CD4-positive, alpha-beta T cell (primary cell): ENCODE measurements around the gene PLLP. TPM values are rescaled to one million over a fixed set of nuclear protein-coding genes. Genes with fewer than 3 reads are reported as not detected.

Experiments used
- ATAC-seq: fragments of 200-7000 bp; cut with Tn5 transposase; one replicate; pipeline ENCODE4 v1.10.0; 2022; ENCODE audit warnings: mild to moderate bottlenecking; ENCODE audit not compliant: poor library complexity
- CTCF ChIA-PET: fragments of 350-600 bp; sonication (Branson Sonifier 250); formaldehyde crosslinking; loops from one replicate; lab custom pipeline; 2021; ENCODE audit warnings: antibody characterized with exemption, inconsistent platforms; lab: Charles Lee
- POLR2A ChIA-PET: fragments of 350-600 bp; sonication (Branson Sonifier 250); formaldehyde crosslinking; loops from one replicate; lab custom pipeline; 2021; ENCODE audit warnings: antibody characterized with exemption, inconsistent platforms; lab: Charles Lee
- DNase-seq, 14 experiments: peaks; one replicate each; pipeline ENCODE4 v3.0.0-alpha.2; 2013 to 2020; ENCODE audit warnings: mixed read lengths in 2 of 14
- H3K27ac ChIP-seq, 2 donors: one replicate each; pipeline versions ENCODE4 v1.5.1 to v1.7.0; 2013; ENCODE audit warnings: low read length in 2 of 2, low read depth in 1 of 2, mild to moderate bottlenecking in 1 of 2
- H3K27me3 ChIP-seq, 2 experiments: 1 replicate in 1 of 2; 2 replicates in 1 of 2; pipeline versions ENCODE4 v1.6.1 to v1.7.0; 2013; ENCODE audit warnings: low read length in 2 of 2, control low read depth in 1 of 2, mild to moderate bottlenecking in 1 of 2, moderate library complexity in 1 of 2; ENCODE audit not compliant: insufficient read depth in 2 of 2, control insufficient read depth in 1 of 2
- H3K36me3 ChIP-seq: one replicate; pipeline ENCODE4 v1.6.1; 2013; ENCODE audit warnings: low read length, control low read depth; ENCODE audit not compliant: insufficient read depth
- H3K4me1 ChIP-seq: one replicate; pipeline ENCODE4 v1.6.1; 2013; ENCODE audit warnings: low read length, control low read depth; ENCODE audit not compliant: insufficient read depth
- H3K4me3 ChIP-seq: one replicate; pipeline ENCODE4 v1.5.1; 2013; ENCODE audit warnings: mild to moderate bottlenecking, low read length, moderate library complexity
- H3K9me3 ChIP-seq, 2 experiments: 1 replicate in 1 of 2; 2 replicates in 1 of 2; pipeline versions ENCODE4 v1.6.1 to v1.7.0; 2013; ENCODE audit warnings: low read length in 2 of 2, mild to moderate bottlenecking in 2 of 2, control low read depth in 1 of 2, moderate library complexity in 1 of 2; ENCODE audit not compliant: control insufficient read depth in 1 of 2, insufficient read depth in 1 of 2
- H3K27ac Mint-ChIP-seq: one replicate; pipeline ENCODE4 v1.8.0; 2020; ENCODE audit warnings: mixed read lengths
- H3K27me3 Mint-ChIP-seq: one replicate; pipeline ENCODE4 v1.8.0; 2021; ENCODE audit warnings: mixed read lengths
- H3K36me3 Mint-ChIP-seq: one replicate; pipeline ENCODE4 v1.8.0; 2021; ENCODE audit warnings: low read depth, mixed read lengths
- H3K4me1 Mint-ChIP-seq: one replicate; pipeline ENCODE4 v1.8.0; 2021; ENCODE audit warnings: low read depth, mixed read lengths
- H3K4me3 Mint-ChIP-seq: one replicate; pipeline ENCODE4 v1.8.0; 2020; ENCODE audit warnings: mild to moderate bottlenecking, mixed read lengths
- H3K9me3 Mint-ChIP-seq: one replicate; pipeline ENCODE4 v1.8.0; 2020; ENCODE audit warnings: mixed read lengths
- CTCF ChIP-seq: fragments of 200-600 bp; IDR thresholded peaks from one replicate; pipeline ENCODE4 v1.8.0; 2022; ENCODE audit warnings: antibody characterized with exemption, mild to moderate bottlenecking
- intact Hi-C, 2 experiments: fragments of 100-400 bp; cut with DNase I in 1 of 2; cut with micrococcal nuclease in 1 of 2; formaldehyde crosslinking; loops; one replicate each; pipeline versions ENCODE4 v1.15.1 to v1.9.0; 2023 to 2025; cut with DNase I, micrococcal nuclease
- total RNA-seq, 174 experiments: library from RNA in 2 of 174; stranded (reverse) in 2 of 174; gene quantifications; one replicate each; pipeline ENCODE4 v1.2.3 and lab custom pipeline; 2021 to 2026

PLLP gene
- total RNA-seq, 2 experiments from 2014 or later: 1.8 to 2.5 TPM

DNA sequence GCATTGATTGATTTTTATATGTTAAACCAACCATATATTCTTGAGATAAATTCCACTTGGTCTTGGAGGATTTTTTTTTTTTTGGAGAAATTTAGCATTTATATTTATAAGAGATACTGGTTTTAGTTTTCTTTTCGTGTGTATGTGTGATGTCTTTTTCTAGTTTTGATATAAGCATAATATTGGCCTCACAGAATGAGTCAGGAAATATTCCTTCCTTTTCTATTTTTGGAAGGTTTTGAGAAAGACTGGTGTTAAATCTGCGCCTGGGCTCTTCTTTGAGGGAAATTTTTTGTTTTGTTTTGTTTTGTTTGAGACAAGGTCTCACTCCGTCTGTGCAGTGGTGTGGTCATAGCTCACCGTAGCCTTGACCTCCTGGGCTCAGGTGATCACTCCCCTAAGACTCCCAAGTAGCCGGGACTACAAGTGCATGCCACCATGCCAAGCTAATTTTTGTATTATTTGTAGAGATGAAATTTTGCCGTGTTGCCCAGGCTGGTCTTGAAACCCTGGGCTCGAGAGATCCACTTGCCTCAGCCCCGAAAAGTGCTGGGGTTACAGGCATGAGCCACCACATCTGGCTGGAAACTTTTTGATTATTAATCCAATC is 45.4 kb upstream of the PLLP start:
- Mint-ChIP-seq H3K4me1 (no peaks in the 10 kb centered on the region), H3K36me3 (no peaks in the 10 kb centered on the region), H3K9me3 (peaks cover 7% of the 10 kb centered on the region), H3K27ac (no peak overlapping the region), H3K4me3 (no peak overlapping the region), H3K27me3 (peaks cover 7% of the 10 kb centered on the region)
- Histone ChIP-seq H3K36me3 (no peaks in the 10 kb centered on the region), H3K4me3 (no peak overlapping the region), H3K9me3 (no peaks in the 10 kb centered on the region), H3K27ac (no peak overlapping the region), H3K4me1 (no peaks in the 10 kb centered on the region), H3K27me3 (no peaks in the 10 kb centered on the region)
- no peak for TF ChIP-seq CTCF
- CTCF ChIA-PET: no interaction called here
- ATAC-seq (no peak), DNase-seq (no peak)
- intact Hi-C loops: no loop called here
- POLR2A ChIA-PET: no interaction called here

GRCh38 chr16:57325458-57325857 is 41.0 kb upstream of the PLLP start:
- no peaks in the 10 kb centered on the region for H3K9me3 ChIP-seq
- Mint-ChIP-seq H3K36me3 (no peaks in the 10 kb centered on the region), H3K27me3 (no peaks in the 10 kb centered on the region), H3K27ac (no peak overlapping the region), H3K9me3 (peaks cover 5% of the 10 kb centered on the region), H3K4me1 (no peaks in the 10 kb centered on the region), H3K4me3 (no peak overlapping the region)
- H3K27me3 ChIP-seq: no peaks in the 10 kb centered on the region
- intact Hi-C loops: no loop called here
- no peak for DNase-seq
- TF ChIP-seq CTCF: no peak
- H3K4me3 ChIP-seq: no peak overlapping the region
- H3K27ac ChIP-seq: no peak overlapping the region
- no peak for ATAC-seq
- H3K4me1 ChIP-seq: no peaks in the 10 kb centered on the region
- CTCF ChIA-PET: interaction anchor here (0.7 kb wide), 1 partner anchor 9 kb away, joined by 5 read pairs; no protein-coding TSS in a partner anchor
- POLR2A ChIA-PET: no interaction called here
- no peaks in the 10 kb centered on the region for H3K36me3 ChIP-seq

- no peak for TF ChIP-seq CTCF
- no peak for DNase-seq
- no peak overlapping the region for H3K27ac Mint-ChIP-seq
- intact Hi-C loops: no loop called here
- no peaks in the 10 kb centered on the region for H3K4me1 Mint-ChIP-seq
- no peaks in the 10 kb centered on the region for H3K4me1 ChIP-seq
- no peak for ATAC-seq
- ChIA-PET POLR2A (no interaction called here), CTCF (no interaction called here)
- H3K27me3 Mint-ChIP-seq: no peaks in the 10 kb centered on the region
- no peaks in the 10 kb centered on the region for H3K27me3 ChIP-seq
- no peaks in the 10 kb centered on the region for H3K9me3 ChIP-seq
- H3K36me3 ChIP-seq: no peaks in the 10 kb centered on the region
- H3K4me3 Mint-ChIP-seq: no peak overlapping the region
- no peaks in the 10 kb centered on the region for H3K36me3 Mint-ChIP-seq
- peaks cover 5% of the 10 kb centered on the region for H3K9me3 Mint-ChIP-seq
- no peak overlapping the region for H3K27ac ChIP-seq
- H3K4me3 ChIP-seq: no peak overlapping the region
These were observed 40.3 kb upstream of the PLLP start for GRCh38 chr16:57324749-57325148.
